ENCODE data around the gene NOL12.
"Not testable (repeated sequence)": the region's sequence is repeated elsewhere in the genome, so short reads cannot be mapped to it uniquely, and the experiment has no call there.

The NOL12 gene

DNA sequence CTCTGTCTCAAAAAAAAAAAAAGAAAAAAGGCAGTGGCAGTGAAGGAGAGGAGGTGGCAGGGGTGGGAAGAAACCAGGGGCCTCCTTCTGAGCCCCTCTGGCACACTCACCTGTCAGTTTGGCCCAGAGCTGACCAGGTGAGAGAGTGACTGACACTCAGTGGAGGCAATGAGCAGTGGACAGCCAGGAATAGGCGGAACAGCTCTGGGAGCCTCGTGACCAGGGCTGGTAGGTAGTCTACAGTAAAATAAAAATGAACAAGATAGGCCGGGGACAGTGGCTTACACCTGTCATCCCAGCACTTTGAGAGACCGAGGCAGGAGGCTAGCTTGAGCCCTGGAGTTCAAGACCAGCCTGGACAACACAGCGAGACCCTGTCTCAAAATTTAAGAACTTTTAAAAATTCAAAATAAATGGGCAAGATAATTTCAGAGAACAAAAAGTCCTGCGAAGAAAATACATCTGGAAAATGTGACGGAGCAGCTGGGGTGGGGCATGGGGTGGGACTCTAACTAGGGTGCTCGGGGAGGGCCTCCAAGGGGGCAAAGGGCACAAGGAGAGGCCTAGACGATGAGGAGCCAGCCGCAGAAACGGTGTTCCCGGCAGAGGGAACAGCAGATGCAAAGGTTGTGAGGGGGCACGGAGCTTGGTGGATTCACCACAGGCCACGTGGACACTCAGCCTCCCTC, 31.4 kb upstream of the NOL12 start:
- DNase-seq (ENCODE audit: low read depth): no peak
- TF ChIP-seq, protein P1, sequence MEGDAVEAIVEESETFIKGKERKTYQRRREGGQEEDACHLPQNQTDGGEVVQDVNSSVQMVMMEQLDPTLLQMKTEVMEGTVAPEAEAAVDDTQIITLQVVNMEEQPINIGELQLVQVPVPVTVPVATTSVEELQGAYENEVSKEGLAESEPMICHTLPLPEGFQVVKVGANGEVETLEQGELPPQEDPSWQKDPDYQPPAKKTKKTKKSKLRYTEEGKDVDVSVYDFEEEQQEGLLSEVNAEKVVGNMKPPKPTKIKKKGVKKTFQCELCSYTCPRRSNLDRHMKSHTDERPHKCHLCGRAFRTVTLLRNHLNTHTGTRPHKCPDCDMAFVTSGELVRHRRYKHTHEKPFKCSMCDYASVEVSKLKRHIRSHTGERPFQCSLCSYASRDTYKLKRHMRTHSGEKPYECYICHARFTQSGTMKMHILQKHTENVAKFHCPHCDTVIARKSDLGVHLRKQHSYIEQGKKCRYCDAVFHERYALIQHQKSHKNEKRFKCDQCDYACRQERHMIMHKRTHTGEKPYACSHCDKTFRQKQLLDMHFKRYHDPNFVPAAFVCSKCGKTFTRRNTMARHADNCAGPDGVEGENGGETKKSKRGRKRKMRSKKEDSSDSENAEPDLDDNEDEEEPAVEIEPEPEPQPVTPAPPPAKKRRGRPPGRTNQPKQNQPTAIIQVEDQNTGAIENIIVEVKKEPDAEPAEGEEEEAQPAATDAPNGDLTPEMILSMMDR (conservative IDR thresholded peaks at IDR 0.05; ENCODE audit: low read depth, low read length): no peak
- H3K4me3 ChIP-seq (ENCODE audit: low read depth, low read length): no peak overlapping the region

DNA sequence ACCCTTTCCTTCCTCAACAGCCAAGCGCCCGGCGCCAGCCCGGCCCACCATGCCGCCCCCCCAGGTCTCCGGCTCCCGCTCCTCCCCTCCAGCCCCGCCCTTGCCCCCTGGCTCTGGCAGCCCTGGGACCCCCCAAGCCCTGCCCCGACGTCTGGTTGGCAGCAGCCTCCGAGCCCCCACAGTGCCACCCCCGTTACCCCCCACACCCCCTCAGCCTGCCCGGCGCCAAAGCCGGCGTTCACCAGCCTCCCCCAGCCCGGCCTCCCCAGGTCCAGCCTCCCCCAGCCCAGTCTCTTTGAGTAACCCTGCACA, 30.9 kb upstream of the NOL12 start:
- DNase-seq (ENCODE audit: low read depth): no peak
- TF ChIP-seq, protein P1 (conservative IDR thresholded peaks at IDR 0.05; ENCODE audit: low read depth, low read length): no peak
- no peak overlapping the region for H3K4me3 ChIP-seq (ENCODE audit: low read depth, low read length)

DNA sequence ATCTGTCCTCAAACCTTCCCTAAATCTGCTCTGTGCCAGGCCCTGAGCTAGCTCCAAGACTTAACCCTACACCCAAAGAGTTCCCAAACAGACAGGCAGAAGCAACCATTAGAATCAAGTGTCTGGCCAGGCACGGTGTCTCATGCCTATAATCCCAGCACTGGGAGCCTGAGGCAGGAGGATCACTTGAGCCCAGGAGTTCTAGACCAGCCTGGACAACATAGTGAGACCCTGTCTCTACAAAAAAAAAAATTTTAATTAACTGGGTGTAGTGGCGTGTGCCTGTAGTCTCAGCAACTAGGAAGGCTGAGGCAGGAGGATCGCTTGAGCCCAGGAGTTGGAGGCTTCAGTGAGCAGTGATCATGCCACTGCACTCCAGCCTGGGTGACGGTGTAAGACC, 29.6 kb upstream of the NOL12 start:
- H3K4me3 ChIP-seq (ENCODE audit: low read depth, low read length): not testable (repeated sequence)

DNA sequence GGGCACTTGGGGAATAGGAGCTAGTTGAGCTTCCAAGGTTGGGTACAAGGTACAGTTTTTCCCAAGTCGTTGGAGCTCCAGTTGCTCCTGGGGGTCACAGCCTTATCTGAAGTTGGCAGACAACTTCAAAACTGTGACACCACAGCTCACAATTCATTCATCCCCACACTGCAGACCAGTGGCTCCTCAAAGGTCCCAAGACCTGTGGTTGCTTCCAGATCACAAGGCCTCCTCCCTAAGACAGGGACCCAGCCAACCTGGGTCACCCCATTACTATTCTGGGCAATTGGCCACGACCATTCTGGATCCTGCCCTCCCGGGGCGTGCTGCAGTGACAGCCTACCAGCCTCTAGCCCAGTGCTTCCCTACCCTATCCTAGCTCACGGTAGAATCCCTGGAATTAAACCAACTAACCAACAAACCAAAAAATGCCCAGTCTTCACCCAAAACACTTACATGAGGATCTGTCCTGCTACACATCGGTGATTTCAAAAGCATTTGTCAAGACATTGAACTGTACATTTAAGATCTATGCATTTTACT, 28.5 kb upstream of the NOL12 start:
- H3K4me3 ChIP-seq (ENCODE audit: low read depth, low read length): peak overlapping the region; percentile 57
- DNase-seq (ENCODE audit: low read depth): no peak
- TF ChIP-seq, protein P1 (conservative IDR thresholded peaks at IDR 0.05; ENCODE audit: low read depth, low read length): no peak

More for the DNA sequence above, 29.6 kb upstream of the NOL12 start:
- not testable (repeated sequence) for DNase-seq (ENCODE audit: low read depth)

DNA sequence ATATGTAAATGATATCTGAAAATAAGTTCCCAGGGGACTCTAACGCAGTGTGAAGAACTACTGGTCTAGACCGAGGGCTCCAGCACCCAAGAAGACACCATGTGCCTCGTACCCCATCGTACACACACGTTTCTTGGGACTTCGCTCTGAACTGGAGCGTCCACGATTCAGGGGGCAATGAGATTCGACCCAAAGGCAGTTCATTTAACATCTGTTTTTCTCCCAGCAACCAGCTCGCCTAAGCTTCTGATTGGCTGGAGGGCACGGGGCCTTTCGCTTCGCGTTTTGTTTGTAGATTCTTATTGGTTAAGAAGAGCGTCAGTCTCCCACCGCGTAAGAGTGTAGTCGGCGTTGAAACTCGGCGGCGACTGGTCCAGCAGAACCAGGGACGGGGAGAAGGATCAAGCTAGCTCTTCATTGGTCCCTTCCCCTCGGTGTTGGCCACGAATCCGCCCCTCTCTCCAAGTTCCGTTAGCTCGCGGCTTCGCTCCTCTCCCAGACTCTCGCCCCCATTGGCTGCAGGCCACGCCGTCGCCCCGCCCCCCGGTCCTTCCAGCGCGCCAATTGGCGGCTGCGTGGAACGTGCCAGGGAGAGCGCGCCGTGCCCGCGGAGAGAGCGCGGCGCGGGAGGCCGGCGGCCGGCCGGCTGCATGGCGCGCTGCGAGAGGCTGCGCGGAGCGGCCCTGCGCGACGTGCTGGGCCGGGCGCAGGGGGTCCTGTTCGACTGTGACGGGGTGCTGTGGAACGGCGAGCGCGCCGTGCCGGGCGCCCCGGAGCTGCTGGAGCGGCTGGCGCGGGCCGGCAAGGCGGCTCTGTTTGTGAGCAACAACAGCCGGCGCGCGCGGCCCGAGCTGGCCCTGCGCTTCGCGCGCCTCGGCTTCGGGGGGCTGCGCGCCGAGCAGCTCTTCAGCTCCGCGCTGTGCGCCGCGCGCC, 27.7 kb upstream of the NOL12 start, which contains the start of gene PDXP:
TSS of gene PDXP (plus strand) at position 591 of the 933 bp plus-strand sequence. CDS start at position 651, 60 bp downstream.
- peak within 1 kb of the TSS; percentile 69 for H3K4me3 ChIP-seq (ENCODE audit: low read depth, low read length)
- TF ChIP-seq, protein P1 (conservative IDR thresholded peaks at IDR 0.05; ENCODE audit: low read depth, low read length): no peak
- peak; percentile 100 for DNase-seq (ENCODE audit: low read depth)

DNA sequence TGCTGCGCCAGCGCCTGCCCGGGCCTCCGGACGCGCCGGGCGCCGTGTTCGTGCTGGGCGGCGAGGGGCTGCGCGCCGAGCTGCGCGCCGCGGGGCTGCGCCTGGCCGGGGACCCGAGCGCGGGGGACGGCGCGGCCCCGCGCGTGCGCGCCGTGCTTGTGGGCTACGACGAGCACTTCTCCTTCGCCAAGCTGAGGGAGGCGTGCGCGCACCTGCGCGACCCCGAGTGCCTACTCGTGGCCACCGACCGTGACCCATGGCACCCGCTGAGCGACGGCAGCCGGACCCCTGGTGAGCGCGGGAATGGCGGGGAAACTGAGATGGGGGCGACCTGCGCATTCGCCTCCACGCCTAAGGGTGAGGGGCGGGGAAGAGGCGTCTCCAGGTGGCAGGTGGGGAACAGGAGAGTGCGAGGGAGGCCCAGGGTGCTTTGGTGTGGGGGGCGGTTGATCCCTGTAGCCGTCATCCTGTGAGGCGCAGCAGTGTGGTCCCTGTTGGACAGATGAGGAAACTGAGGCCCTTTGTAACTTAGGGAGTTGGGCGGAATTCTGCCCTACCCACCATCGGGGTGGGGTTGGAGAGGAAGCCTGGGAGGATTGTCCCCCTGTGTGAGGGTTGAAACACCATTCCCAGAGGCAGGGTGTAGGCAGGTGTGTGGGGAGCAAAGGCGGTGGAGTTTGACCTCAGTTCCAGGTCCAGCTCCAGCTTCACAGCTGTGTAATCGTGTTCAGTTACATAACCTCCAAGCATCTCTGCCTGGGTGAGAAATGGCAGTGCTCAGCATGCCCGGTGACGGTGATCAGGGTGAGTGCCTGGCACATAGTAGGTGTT, 26.9 kb upstream of the NOL12 start:
- H3K4me3 ChIP-seq (ENCODE audit: low read depth, low read length): peak overlapping the region; percentile 69
- TF ChIP-seq, protein P1 (conservative IDR thresholded peaks at IDR 0.05; ENCODE audit: low read depth, low read length): no peak
- no peak for DNase-seq (ENCODE audit: low read depth)

Data from choroid plexus epithelial cell (primary cell).